HCT116 (cell line): ENCODE data around the gene WDR64. TPM values are rescaled to one million over a fixed set of nuclear protein-coding genes. Genes with fewer than 3 reads are reported as not detected.
"Not testable (repeated sequence)": the region's sequence is repeated elsewhere in the genome, so short reads cannot be mapped to it uniquely, and the experiment has no call there.

Source experiments
- ATAC-seq: fragments of 200-7000 bp; cut with Tn5 transposase; 2 replicates; pipeline ENCODE4 v1.9.1; 2020; ENCODE audit warnings: mild to moderate bottlenecking, moderate library complexity
- BruUV-seq: library from RNA; stranded (reverse); fragments of 400-500 nt; replicated peaks from 2 replicates; lab custom pipeline; 2021; lab: Mats Ljungman, UMichigan
- CTCF ChIA-PET: fragments of 300-600 bp; sonication (Branson Sonifier 250); formaldehyde crosslinking; loops from one replicate; lab custom pipeline; 2021; ENCODE audit warnings: antibody characterized with exemption; lab: Charles Lee
- POLR2A ChIA-PET: fragments of 300-600, 350-600 bp; sonication (Branson Sonifier 250); formaldehyde crosslinking; loops from one replicate; lab custom pipeline; 2021; ENCODE audit warnings: antibody characterized with exemption; lab: Charles Lee
- RAD21 ChIA-PET, 2 experiments: fragments of 300-600 bp; sonication (Branson Sonifier 250); formaldehyde crosslinking; loops; one replicate each; lab custom pipeline; 2023; ENCODE audit warnings: low total read pairs in 2 of 2; ENCODE audit not compliant: uncharacterized antibody in 2 of 2, unreplicated experiment in 2 of 2, low non-redundant PET in 1 of 2; lab: Charles Lee
- DNase-seq: peaks from one replicate; pipeline ENCODE4 v3.0.0-alpha.2; 2010; ENCODE audit warnings: low read depth, low spot score
- H2AFZ ChIP-seq: fragments of 200-600 bp; shearing (Covaris generic), sonication (generic); 2 replicates; pipeline ENCODE4 v1.6.1; 2017; ENCODE audit warnings: low read depth, mixed run types, mixed read lengths, antibody characterized with exemption, low read length; ENCODE audit not compliant: poor library complexity, severe bottlenecking
- H3K27ac ChIP-seq: 2 replicates; pipeline ENCODE4 v1.5.1; 2012; ENCODE audit warnings: low read depth, low read length
- H3K27me3 ChIP-seq: fragments of 200-600 bp; sonication (generic); 2 replicates; pipeline ENCODE4 v1.6.1; 2016; ENCODE audit warnings: mixed run types, low read length, mixed read lengths; ENCODE audit not compliant: insufficient read depth
- H3K36me3 ChIP-seq, 2 experiments: fragments of 200-500 bp in 1 of 2; fragments of 200-600 bp in 1 of 2; sonication (Bioruptor generic) in 1 of 2; sonication (generic) in 1 of 2; 2 replicates each; pipeline versions ENCODE4 v1.5.1 to v1.6.1; 2014 to 2016; ENCODE audit warnings: low read length in 2 of 2, inconsistent platforms in 1 of 2, mixed read lengths in 1 of 2, mixed run types in 1 of 2; ENCODE audit not compliant: insufficient read depth in 2 of 2, control insufficient read depth in 1 of 2
- H3K4me1 ChIP-seq, 2 experiments: fragments of 200-600 bp in 1 of 2; sonication (generic) in 1 of 2; 2 replicates each; pipeline versions ENCODE4 v1.5.1 to v1.6.1; 2012 to 2017; ENCODE audit warnings: low read length in 2 of 2, inconsistent platforms in 1 of 2, mild to moderate bottlenecking in 1 of 2, mixed read lengths in 1 of 2, mixed run types in 1 of 2, moderate library complexity in 1 of 2; ENCODE audit not compliant: insufficient read depth in 2 of 2, control insufficient read depth in 1 of 2
- H3K4me2 ChIP-seq: fragments of 200-600 bp; sonication (generic); 2 replicates; pipeline ENCODE4 v1.6.1; 2017; ENCODE audit warnings: mixed run types, low read length, mixed read lengths
- H3K4me3 ChIP-seq, 2 experiments: fragments of 200-600 bp in 1 of 2; sonication (generic) in 1 of 2; replicated peaks in 1 of 2; 2 replicates each; pipeline ENCODE4 v1.5.1; 2011 to 2016; ENCODE audit warnings: low read length in 2 of 2, control low read depth in 1 of 2, low read depth in 1 of 2, mild to moderate bottlenecking in 1 of 2, mixed read lengths in 1 of 2, mixed run types in 1 of 2
- H3K79me2 ChIP-seq: fragments of 200-600 bp; sonication (generic); 2 replicates; pipeline ENCODE4 v1.6.1; 2017; ENCODE audit warnings: mild to moderate bottlenecking, mixed run types, low read length, moderate library complexity, mixed read lengths; ENCODE audit not compliant: insufficient read depth
- H3K9ac ChIP-seq: fragments of 200-600 bp; sonication (generic); 2 replicates; pipeline ENCODE4 v1.6.1; 2016; ENCODE audit warnings: low read length, mixed read lengths
- H3K9me2 ChIP-seq: fragments of 200-600 bp; sonication (generic), shearing (Covaris generic); 2 replicates; pipeline ENCODE4 v1.6.1; 2017; ENCODE audit warnings: mixed run types, mild to moderate bottlenecking, moderate library complexity; ENCODE audit not compliant: insufficient read depth
- H3K9me3 ChIP-seq, 2 experiments: fragments of 200-500 bp in 1 of 2; fragments of 200-600 bp in 1 of 2; sonication (Bioruptor generic) in 1 of 2; sonication (generic) in 1 of 2; 2 replicates each; pipeline ENCODE4 v1.6.1; 2014 to 2017; ENCODE audit warnings: low read length in 2 of 2, mixed read lengths in 2 of 2, inconsistent platforms in 1 of 2, low read depth in 1 of 2, mild to moderate bottlenecking in 1 of 2, mixed run types in 1 of 2, moderate library complexity in 1 of 2; ENCODE audit not compliant: control insufficient read depth in 1 of 2, insufficient read depth in 1 of 2
- H4K20me1 ChIP-seq: fragments of 200-600 bp; sonication (generic), shearing (Covaris generic); 2 replicates; pipeline ENCODE4 v1.6.1; 2017; ENCODE audit warnings: mixed run types, mild to moderate bottlenecking, moderate library complexity; ENCODE audit not compliant: insufficient read depth
- ATF3 ChIP-seq: IDR thresholded peaks from 2 replicates; pipeline ENCODE4 v1.6.1; 2012
- EZH2phosphoT487 ChIP-seq: fragments of 200-600 bp; IDR thresholded peaks from 2 replicates; pipeline ENCODE4 v1.6.1; 2018; ENCODE audit warnings: antibody characterized with exemption, borderline replicate concordance
- JUND ChIP-seq: IDR thresholded peaks from 2 replicates; pipeline ENCODE4 v1.6.1; 2012
- MAX ChIP-seq: IDR thresholded peaks from 2 replicates; pipeline ENCODE4 v1.6.1; 2012
- RAD21 ChIP-seq: IDR thresholded peaks from 2 replicates; pipeline ENCODE4 v1.6.1; 2012; ENCODE audit warnings: low read depth, mild to moderate bottlenecking
- SIN3A ChIP-seq: IDR thresholded peaks from 2 replicates; pipeline ENCODE4 v1.6.1; 2012; ENCODE audit warnings: low read depth
- SP1 ChIP-seq: IDR thresholded peaks from 2 replicates; pipeline ENCODE4 v1.6.1; 2012; ENCODE audit warnings: low read depth
- YY1 ChIP-seq: IDR thresholded peaks from 2 replicates; pipeline ENCODE4 v1.6.1; 2011; ENCODE audit warnings: low read length, low read depth, moderate library complexity, mild to moderate bottlenecking; ENCODE audit not compliant: insufficient replicate concordance; ENCODE audit errors: extremely low read depth
- ZBTB33 ChIP-seq: IDR thresholded peaks from 2 replicates; pipeline ENCODE4 v1.6.1; 2011; ENCODE audit warnings: mild to moderate bottlenecking, low read length, moderate library complexity; ENCODE audit not compliant: insufficient replicate concordance; ENCODE audit errors: extremely low read depth
- intact Hi-C: fragments of 100-400 bp; cut with micrococcal nuclease; formaldehyde crosslinking; loops from 2 replicates; pipeline ENCODE4 v1.10.0; 2022
- total RNA-seq: library from RNA; stranded (reverse); gene quantifications from one replicate; pipeline ENCODE4 v1.2.1, GENCODE V29; 2021; ENCODE audit not compliant: unreplicated experiment

Gene WDR64
- total RNA-seq, 1 experiment from 2014 or later = not detected

GRCh38 chr1:241804706-241805105 is 152.6 kb downstream of the WDR64 start:
- RAD21 ChIA-PET = not testable (repeated sequence)
- POLR2A ChIA-PET = interaction anchor here (0.7 kb wide), 1 partner anchor 97 kb away, joined by 3 read pairs; no protein-coding TSS in a partner anchor

GRCh38 chr1:241808265-241808664 is 156.2 kb downstream of the WDR64 start:
- H3K27me3 ChIP-seq = no peaks in the 10 kb centered on the region
- H3K79me2 ChIP-seq = no peaks in the 10 kb centered on the region
- no peaks in the 10 kb centered on the region for H4K20me1 ChIP-seq
- intact Hi-C loops = no loop called here
- no peak overlapping the region for H2AFZ ChIP-seq
- H3K27ac ChIP-seq = no peak overlapping the region
- H3K4me3 ChIP-seq = no peak overlapping the region
- no peaks in the 10 kb centered on the region for H3K9me2 ChIP-seq
- peaks cover 0 to 4% of the 10 kb centered on the region in 2 experiments; a peak in 1 of 4 replicates for H3K4me1 ChIP-seq
- no TSS peak for BruUV-seq
- CTCF ChIA-PET = no interaction called here
- no peak for ATAC-seq
- H3K4me2 ChIP-seq = no peak overlapping the region
- RAD21 ChIA-PET = no interaction called here
- no peak for DNase-seq
- H3K36me3 ChIP-seq = no peaks in the 10 kb centered on the region
- POLR2A ChIA-PET = no interaction called here
- no peak overlapping the region for H3K9ac ChIP-seq
- TF ChIP-seq EZH2phosphoT487 (no peak), SIN3A (no peak), JUND (no peak), SP1 (no peak), ATF3 (no peak), RAD21 (no peak), MAX (no peak), YY1 (no peak), ZBTB33 (no peak)
- H3K9me3 ChIP-seq = no peaks in the 10 kb centered on the region

More at GRCh38 chr1:241804706-241805105, 152.6 kb downstream of the WDR64 start:
- H3K27me3 ChIP-seq, CTCF ChIA-PET, H3K36me3 ChIP-seq, H3K27ac ChIP-seq, BruUV-seq, H3K9me2 ChIP-seq, intact Hi-C loops, ATAC-seq, H3K4me1 ChIP-seq, H3K4me2 ChIP-seq, H3K9me3 ChIP-seq, H2AFZ ChIP-seq, H3K4me3 ChIP-seq, H4K20me1 ChIP-seq, DNase-seq, H3K9ac ChIP-seq, H3K79me2 ChIP-seq: not testable (repeated sequence)
